ENCODE results near the gene SH3RF3. TPM values are rescaled to one million over a fixed set of nuclear protein-coding genes. Genes with fewer than 3 reads are reported as not detected.

Gene SH3RF3
- total RNA-seq, 1 experiment from 2014 or later, result 0.32 TPM

DNA sequence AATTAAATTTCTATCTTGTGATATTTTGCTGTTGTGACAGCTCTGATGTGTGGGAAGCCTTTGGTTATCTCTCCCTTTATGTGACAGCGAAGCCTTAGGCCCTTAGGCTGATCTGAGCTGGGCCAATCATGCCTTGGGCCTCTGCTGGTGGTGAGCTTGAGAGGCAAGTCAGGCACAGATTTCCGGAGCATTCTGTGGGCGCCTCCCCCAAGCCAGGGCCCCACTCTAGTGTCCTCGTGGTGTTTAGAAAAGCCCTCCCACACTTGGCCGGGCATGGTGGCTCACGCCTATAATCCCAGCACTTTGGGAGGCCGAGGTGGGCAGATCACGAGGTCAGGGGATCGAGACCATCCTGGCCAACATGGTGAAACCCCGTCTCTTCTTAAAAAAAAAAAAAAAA is 239.8 kb downstream of the SH3RF3 start:
- in situ Hi-C loops (cut with HindIII; ENCODE audit: low pct_unique_long_range_greater_than_20kb, low sequenced_read_pairs), result no loop called here
- no peak for DNase-seq (ENCODE audit: low read depth, low spot score)

DNA sequence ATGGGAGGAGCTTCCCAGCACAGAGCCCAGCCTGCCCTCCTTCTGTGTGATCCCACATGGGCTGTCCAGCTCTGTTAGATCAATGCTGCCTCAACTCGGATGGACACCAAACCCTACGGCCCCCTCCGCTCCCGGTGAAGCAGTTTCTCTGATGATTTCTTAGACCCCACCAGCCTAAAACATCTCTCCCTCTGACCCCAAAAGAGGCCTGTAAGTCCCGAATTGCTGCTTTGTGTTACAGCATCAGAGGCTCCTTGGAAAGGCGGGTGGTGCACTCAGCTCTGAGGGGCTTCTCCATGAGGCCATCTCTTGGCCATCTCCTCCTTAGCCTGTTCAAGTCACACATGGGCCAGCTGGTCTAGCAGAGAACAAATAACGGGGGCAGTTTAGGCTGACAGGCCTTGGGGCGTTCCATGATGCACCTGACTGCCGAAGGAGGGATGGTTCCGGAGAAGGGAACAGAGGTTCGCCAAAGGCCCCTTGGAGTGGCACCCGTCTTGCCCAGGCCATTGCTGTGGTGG is 240.7 kb downstream of the SH3RF3 start:
- in situ Hi-C loops (cut with HindIII; ENCODE audit: low pct_unique_long_range_greater_than_20kb, low sequenced_read_pairs), result no loop called here
- DNase-seq (ENCODE audit: low read depth, low spot score), result no peak

DNA sequence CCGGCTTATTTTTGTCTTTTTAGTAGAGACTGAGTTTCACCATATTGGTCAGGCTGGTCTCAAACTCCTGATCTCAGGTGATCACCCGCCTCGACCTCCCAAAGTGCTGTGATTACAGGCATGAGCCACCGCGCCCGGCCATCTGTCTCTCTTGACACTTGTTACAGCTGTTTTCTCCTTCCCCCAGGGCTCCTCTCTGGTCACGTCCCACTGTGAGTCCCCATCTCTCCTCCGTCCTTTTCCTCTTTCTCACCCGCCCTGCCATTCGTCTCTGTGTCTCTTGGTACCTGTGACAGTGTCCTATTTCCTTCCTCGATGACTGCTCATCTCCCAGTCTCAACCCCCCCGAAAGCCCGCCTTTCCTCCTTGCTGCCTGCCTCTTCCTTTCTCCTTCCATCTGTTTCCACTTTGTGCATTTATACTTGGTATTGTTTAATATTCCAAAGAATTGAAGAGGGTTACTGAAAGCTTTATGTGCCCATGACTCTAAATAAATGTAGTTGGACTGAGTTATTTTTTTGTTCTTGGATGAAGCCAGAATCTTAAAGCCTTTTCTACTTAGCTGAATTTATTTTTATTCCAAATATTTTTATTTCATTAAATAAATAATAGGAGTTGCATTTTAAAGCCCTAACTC is 241.5 kb downstream of the SH3RF3 start:
- in situ Hi-C loops (cut with HindIII; ENCODE audit: low pct_unique_long_range_greater_than_20kb, low sequenced_read_pairs), result no loop called here
- no peak for DNase-seq (ENCODE audit: low read depth, low spot score)

DNA sequence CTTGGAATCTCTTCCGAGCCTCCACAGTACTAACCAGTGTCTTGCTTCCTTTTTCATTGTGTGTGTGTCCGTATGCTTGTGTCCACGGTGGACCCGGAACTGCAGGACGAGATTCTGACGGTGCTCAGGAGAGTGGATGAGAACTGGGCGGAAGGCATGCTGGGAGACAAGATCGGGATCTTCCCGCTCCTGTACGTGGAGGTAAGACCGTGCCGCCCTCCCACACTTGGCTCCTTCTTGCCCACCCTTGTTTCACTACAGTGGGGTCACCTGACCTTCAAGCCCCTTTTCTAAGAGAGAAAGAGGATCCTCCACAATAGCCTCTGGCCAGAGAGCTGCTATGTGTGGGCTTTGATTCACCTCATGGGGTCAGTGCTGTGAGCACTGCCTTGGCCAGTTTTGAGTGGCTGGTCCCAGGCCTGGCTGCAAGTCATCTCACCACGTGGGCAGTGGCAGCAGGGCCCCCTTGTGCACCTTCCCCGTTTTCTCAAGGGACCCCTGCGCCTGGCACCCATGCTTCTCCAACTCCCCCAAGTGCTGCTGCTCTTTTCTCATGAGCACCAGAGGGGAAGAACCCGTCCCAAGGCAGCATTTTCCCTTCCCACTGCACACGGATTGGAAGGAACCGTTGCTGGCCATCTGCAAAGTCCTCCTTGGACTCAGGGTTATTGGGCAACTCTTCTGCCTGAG is 242.6 kb downstream of the SH3RF3 start:
- in situ Hi-C loops (cut with HindIII; ENCODE audit: low pct_unique_long_range_greater_than_20kb, low sequenced_read_pairs), result no loop called here
- no peak for DNase-seq (ENCODE audit: low read depth, low spot score)

DNA sequence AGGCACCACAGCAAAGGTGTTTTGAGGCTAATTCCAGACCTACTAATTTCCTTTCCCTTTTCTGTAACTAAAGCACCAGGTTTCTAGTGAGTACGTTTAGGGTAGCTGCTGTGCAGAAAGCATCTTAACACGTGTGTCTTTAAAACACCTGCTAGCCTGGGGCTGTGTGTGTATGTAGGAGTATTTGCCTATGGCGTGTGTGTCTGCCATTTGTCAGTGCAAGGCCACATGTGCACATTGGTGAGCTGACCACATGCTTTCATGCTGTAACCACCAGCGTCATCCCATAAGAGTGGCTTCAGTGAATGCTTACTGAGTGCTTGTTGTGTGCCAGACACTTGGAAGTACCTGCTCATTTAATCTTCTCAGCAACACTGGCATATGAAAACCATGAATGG is 243.2 kb downstream of the SH3RF3 start:
- in situ Hi-C loops (cut with HindIII; ENCODE audit: low pct_unique_long_range_greater_than_20kb, low sequenced_read_pairs), result no loop called here
- no peak for DNase-seq (ENCODE audit: low read depth, low spot score)

DNA sequence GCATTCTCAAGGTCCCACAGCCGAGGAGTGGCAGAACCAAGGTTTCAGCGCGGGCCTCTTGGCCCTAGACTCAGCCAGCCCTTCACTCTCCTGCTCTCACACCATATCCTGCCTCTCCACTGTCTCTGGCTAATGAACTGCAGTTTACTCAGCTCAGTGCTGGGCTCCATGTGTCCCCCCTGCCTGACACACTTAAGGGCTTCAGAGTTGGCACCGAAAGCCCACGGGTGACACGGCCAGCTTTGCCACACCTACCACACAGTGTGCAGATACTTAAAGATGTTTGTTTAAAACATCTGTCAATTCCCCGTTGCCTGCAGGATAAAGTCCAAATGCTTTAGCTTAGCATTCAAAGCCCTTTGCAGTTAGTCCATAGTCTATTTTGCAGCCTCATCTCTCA is 243.6 kb downstream of the SH3RF3 start:
- in situ Hi-C loops (cut with HindIII; ENCODE audit: low pct_unique_long_range_greater_than_20kb, low sequenced_read_pairs), result no loop called here
- DNase-seq (ENCODE audit: low read depth, low spot score), result no peak

DNA sequence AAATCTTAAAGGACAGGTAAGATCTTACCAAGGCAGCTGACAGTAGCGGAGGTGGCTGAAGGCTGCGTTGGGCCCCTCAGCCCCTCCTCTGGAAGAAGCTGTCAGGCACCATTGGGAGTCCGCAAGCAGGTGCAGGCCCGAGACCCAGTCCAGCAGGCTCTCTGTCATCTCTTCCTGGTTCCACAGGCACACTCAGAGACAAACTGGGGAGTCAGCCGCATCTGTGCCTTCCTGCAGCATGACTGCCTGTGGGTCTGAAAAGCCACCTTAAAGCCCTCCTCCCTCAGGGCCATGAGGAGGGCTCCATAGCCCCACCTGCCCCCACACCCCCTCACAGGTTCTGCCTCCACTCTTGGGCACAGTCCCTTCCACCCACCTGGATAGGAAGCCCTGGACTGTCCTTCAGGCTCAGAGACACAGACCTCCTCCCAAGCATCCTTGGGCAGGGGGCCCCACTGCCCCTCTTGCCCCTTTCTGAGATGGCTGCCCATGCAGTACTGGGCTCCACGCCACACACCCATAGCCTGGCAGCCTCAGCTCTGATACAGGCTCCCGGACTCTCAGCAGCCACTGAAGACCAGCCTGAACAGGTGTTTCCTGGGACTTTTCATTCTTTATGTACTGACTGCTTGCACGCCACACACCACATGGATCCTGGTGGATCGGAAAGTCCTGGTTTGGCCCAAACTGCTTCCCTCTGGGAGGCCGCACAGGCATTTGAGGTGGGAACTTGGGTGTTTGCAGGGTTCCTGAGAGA is 245.0 kb downstream of the SH3RF3 start:
- no peak for DNase-seq (ENCODE audit: low read depth, low spot score)
- in situ Hi-C loops (cut with HindIII; ENCODE audit: low pct_unique_long_range_greater_than_20kb, low sequenced_read_pairs), result no loop called here

DNA sequence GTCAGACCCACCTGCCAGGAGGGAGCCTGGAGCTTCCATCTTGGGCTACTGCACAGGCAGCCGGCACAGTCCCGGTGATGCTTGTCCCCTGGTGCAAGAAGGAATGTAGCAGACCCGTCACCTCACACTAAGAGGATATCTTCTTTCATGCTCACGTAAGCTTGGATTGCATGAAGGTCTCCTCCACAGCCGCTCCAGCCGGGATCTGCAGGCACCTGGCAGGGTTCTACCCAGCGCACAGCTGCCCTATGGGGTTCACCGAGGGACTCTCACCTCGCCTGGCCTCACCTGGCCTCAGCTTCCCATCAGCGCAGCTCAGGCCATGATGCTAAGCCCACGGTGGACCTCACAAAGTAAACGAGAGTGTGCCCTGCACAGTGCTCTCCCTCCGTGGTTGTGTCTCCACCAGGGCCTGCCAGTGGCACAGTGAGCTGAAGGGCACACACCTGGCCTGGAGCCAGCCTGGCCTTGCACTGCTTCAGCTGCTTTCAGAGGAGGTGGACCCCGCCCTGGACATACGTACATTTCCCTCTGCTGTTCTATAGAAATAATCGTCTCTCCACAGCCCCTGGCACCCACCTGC is 245.6 kb downstream of the SH3RF3 start:
- no peak for DNase-seq (ENCODE audit: low read depth, low spot score)

DNA sequence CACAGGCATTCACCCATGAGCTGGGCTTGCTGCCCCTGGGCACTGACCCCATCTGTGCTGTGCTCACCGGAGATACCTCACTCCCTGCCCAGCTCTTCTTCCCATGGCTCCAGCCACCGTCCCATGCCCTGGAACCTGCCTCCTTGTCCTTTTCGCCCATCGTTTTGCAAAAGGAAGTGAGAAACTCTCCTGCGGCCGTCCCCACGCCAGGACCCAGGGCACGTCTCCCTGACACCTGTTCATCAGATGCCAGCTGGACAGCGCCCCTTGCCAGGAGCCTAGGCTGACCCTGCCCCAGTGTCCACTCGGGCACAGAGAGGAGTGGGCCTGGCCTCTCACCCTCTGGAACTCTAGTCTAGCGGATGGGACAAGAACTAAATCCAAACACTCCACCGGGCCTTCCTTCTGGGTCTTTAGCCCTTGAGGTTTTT is 246.1 kb downstream of the SH3RF3 start:
- in situ Hi-C loops (cut with HindIII; ENCODE audit: low pct_unique_long_range_greater_than_20kb, low sequenced_read_pairs), result no loop called here
- no peak for DNase-seq (ENCODE audit: low read depth, low spot score)

More for the DNA sequence above, 245.6 kb downstream of the SH3RF3 start:
- in situ Hi-C loops (cut with HindIII; ENCODE audit: low pct_unique_long_range_greater_than_20kb, low sequenced_read_pairs), result no loop called here

DNA sequence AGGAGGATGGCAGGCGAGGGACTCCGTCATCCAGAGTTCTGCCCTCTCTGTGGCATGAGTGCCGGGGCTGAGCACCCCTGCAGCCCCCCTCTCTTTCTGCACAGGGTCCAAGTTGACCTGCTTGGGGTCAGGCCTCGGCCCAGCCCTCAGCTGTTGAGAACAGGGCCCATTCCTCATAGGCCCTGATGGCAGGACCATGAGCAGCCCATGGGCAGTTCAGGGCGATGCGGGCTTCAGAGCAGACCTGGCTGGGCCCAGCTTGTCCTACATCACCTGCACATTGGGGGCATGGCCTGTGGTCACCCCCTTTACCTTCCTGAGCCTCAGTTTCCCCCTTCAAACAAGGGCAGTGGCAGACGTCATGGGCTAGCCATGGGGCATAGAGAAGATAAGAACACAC is 246.7 kb downstream of the SH3RF3 start:
- DNase-seq (ENCODE audit: low read depth, low spot score), result no peak

DNA sequence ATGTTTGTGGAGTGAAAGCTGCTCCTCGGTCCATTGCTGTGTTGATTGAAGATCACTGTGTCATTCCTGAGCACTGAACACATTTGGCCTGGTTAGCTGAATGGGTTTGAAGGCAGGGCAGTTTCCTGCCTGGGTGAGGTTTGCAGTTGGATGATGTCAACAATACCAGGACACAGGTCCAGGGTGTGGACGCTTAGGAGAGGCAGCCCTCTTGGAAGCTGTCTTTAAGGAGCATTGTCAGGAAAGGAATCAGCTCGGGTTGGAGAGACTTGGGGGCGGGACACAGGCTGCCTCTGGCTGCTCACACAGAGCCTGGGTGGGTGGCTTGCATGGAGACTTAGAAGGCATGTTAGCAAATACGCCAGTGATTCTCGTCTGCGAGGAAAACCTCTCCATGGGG is 247.1 kb downstream of the SH3RF3 start:
- DNase-seq (ENCODE audit: low read depth, low spot score), result no peak
- in situ Hi-C loops (cut with HindIII; ENCODE audit: low pct_unique_long_range_greater_than_20kb, low sequenced_read_pairs), result no loop called here

More for the DNA sequence above, 246.7 kb downstream of the SH3RF3 start:
- in situ Hi-C loops (cut with HindIII; ENCODE audit: low pct_unique_long_range_greater_than_20kb, low sequenced_read_pairs), result no loop called here

DNA sequence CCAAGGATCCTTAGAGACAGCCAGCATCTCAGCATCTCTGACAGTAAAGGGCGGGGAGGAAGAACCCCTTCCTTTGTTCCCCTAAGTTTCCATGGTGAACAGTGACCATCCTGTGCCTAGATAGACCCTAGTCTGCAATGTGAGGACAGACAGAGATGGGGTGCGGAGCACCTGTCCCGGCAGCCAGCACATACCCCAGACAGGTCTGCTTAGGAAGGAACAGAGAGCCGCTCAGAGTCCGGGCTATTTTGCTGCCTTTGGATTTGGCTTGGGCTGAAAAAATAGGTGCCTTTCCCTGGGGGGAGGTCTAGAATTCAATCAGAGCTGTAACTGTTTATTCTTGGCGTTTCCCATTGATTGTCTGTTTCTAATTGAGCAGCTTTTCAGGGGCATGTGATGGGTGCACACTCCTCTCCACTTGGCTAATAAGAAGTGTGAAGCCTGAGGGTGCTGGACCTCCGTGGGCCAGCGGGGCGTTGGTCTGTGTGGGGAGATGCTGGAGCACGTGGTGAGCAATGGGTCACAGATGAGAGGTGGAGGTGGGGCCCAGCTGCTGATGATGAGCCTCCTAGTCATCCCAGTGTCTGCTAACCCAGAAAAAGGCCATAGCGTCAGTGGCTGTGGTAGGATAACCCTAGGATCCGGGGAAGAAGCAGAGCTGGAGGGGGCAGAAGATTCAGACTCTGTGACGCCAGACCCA is 247.9 kb downstream of the SH3RF3 start:
- DNase-seq (ENCODE audit: low read depth, low spot score), result no peak
- in situ Hi-C loops (cut with HindIII; ENCODE audit: low pct_unique_long_range_greater_than_20kb, low sequenced_read_pairs), result no loop called here

DNA sequence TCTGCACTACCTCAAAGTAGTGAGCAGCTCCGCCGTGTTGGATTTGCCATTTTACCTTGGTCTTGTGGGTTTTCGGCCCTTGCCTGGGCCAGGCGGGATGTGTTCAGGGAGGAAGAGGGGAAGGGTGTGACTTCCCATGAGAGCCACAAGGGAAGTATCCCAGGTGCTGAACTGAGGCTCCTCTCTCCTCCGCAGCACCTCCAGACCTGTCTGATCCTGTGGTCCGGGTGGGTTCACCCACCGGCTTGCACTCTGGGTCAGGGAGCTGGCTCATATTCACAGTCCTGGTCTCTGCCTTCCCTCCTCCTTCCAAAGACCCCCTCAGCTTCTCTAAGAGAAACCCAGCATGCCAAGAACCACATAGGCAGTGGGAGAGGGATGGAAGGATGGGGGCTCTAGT is 249.0 kb downstream of the SH3RF3 start:
- in situ Hi-C loops (cut with HindIII; ENCODE audit: low pct_unique_long_range_greater_than_20kb, low sequenced_read_pairs), result no loop called here
- no peak for DNase-seq (ENCODE audit: low read depth, low spot score)

DNA sequence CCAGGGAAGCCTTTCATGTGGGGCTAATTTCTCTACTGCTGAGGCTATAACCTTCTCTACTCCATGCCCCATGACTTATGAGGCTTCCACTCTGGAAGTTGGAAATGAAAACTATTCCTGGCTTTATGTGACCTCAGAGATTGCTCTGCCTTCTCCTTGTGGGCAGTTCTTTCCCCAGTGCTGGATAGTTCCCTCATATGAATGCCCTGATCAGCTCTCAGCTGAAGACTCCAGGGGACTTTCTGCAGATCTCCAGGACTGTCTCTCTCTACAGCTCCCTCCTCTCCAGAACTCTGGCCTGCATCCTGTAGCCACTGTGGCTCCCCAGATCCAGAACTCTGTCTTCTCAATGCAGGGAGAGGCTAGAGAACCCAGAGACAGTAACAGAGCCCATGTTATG is 249.7 kb downstream of the SH3RF3 start:
- no peak for DNase-seq (ENCODE audit: low read depth, low spot score)
- in situ Hi-C loops (cut with HindIII; ENCODE audit: low pct_unique_long_range_greater_than_20kb, low sequenced_read_pairs), result no loop called here

DNA sequence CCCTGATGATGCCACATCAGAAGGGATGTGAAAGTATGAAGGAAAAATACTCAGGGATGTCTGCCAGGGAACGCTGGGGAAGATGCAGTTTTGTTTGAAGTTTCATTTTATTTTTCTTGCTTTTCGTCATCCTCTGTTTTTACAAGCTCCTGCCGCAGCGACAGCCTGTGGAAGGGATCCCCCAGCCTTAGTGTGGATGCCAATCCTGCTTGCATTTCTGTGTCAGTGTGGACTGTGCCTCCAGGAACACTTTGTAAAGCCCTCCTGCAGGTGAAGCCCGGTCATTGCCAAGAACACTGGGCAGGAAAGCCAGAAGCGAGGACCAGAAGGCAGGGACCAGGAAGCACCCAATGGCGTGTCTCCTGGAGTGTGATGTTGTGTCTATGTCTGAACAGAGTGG is 250.5 kb downstream of the SH3RF3 start:
- in situ Hi-C loops (cut with HindIII; ENCODE audit: low pct_unique_long_range_greater_than_20kb, low sequenced_read_pairs), result no loop called here
- no peak for DNase-seq (ENCODE audit: low read depth, low spot score)

DNA sequence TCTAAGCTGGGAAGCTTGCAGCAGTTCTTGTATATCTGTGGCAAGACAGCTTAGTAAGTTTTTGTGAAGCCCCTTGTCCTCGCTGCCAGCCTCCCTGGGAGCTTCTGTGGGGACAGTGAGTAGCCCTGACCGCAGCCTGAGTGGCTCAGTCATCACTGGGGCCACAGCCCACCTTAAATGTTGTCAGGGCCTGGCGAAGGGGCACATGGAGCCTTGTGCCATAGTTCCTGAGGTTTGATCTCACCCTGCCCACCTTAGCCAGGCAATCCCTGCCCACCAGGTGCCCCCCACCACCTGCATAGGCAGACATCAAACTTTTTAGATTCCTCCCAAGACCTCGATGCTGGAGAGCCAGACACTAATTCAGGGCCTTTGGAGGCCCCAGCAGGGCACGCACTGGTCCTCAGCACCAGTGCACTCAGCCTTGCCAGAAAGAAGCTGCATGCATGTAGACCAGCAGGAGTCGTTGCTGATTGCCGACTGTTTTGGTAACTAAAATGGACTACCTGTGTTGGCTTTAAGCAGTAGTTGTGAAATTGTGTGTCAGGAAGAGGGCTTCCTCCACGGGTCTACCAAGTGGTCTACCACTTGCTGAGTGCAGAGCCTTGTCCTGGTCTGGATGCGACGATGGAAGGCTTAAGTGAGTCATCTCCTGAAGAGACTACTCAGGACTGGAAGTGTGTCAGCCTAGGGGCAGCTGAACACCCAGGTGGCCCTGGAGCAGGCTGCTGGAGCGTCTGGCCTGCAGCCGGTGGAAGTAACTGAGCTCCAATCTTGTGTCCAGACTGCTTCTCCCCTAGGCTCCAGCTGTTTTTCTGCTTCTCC is 251.7 kb downstream of the SH3RF3 start:
- in situ Hi-C loops (cut with HindIII; ENCODE audit: low pct_unique_long_range_greater_than_20kb, low sequenced_read_pairs), result no loop called here
- no peak for DNase-seq (ENCODE audit: low read depth, low spot score)

DNA sequence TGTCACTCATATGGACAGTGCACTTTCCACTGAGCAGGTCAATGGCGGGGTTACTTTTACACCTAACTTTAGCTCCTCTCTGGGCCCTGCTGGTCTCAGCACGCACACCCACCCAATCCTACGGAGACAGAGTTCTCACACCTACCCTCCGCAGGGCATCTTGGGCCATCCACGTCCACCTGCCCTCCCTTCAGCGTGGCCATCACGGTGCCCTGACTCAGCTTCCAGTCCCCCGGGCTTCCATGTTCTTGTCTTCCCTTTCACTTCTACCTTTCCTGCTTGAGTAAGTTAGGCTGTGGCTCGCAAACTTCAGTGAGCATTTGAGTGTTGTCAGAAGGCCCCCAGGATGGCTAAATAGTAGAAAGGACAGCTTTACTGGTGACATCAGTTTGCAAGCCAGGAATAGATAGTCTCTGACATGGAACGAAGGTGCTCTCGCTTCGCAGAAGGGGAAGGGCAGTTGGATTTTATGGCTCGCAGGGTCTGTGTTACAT is 252.4 kb downstream of the SH3RF3 start:
- no peak for DNase-seq (ENCODE audit: low read depth, low spot score)
- in situ Hi-C loops (cut with HindIII; ENCODE audit: low pct_unique_long_range_greater_than_20kb, low sequenced_read_pairs), result no loop called here

Measured in SK-MEL-5 (cell line).